GM12801 (cell line): ENCODE measurements around the gene PTGDR.

ENCODE experiments used
- TF ChIP-seq, protein P1 (sequence below): IDR thresholded peaks from one replicate; pipeline ENCODE4 v1.5.1; 2011; ENCODE audit warnings: control low read depth; ENCODE audit not compliant: insufficient read length; ENCODE audit errors: extremely low read depth

The PTGDR gene

DNA sequence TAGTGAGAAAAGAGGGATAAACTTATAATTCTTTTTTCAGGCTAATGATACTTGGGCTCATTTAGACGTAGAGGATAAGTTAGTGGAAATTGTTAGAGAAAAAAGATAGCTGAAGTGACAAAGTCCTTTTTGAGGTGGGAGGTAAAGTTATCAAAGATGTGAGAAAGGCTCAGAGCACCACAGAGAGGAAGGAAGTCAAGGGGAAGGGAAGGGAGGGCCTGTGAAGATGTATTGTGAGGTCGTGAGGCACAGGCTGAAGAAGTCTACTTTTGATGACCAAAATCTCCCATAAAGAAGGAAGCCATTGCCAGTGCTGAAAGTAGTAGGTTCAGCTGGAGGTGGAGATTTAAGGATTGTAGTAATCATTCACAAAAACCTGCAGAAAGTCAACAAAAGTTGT lies 19.4 kb upstream of the PTGDR start:
- TF ChIP-seq, protein P1, sequence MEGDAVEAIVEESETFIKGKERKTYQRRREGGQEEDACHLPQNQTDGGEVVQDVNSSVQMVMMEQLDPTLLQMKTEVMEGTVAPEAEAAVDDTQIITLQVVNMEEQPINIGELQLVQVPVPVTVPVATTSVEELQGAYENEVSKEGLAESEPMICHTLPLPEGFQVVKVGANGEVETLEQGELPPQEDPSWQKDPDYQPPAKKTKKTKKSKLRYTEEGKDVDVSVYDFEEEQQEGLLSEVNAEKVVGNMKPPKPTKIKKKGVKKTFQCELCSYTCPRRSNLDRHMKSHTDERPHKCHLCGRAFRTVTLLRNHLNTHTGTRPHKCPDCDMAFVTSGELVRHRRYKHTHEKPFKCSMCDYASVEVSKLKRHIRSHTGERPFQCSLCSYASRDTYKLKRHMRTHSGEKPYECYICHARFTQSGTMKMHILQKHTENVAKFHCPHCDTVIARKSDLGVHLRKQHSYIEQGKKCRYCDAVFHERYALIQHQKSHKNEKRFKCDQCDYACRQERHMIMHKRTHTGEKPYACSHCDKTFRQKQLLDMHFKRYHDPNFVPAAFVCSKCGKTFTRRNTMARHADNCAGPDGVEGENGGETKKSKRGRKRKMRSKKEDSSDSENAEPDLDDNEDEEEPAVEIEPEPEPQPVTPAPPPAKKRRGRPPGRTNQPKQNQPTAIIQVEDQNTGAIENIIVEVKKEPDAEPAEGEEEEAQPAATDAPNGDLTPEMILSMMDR, result no peak

DNA sequence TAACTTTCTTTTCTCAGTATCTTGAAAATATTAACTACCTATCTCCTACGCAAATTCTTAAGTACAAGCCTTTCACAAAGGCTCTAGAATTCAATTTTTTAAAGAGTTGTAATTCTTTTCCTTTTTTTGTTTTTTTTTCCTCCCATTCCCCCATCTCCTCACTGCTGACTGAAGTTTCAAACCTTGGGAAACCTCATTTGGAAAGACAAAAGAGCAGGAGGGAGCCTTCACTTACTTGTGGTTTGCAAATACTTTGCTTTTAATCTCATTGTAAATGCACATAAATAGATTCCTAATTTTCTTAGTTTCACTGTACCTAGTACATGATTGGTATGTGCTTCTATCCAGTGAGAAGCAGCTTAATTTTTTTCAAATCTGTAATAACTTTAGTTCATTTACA lies 15.8 kb upstream of the PTGDR start:
- TF ChIP-seq, protein P1, result no peak

DNA sequence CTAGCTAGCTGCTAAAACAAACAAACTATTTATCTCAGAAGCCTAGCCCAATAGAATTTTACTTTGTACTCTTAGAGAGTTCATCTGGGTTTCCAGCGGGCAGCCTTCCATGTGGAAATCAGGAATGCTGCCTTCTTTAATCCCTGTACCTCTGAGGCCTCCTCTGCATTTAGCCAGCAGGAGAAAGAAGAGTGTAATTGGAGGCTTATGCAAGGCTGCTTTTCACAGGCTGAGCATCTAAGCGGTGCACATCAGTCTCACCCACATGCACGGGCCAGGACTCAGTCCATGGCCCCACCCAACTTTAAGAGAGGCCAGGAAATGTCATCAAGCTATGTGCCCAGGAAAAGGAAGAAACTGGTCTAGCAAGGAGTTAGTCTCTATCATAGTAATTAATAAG lies 14.0 kb upstream of the PTGDR start:
- TF ChIP-seq, protein P1, result no peak

DNA sequence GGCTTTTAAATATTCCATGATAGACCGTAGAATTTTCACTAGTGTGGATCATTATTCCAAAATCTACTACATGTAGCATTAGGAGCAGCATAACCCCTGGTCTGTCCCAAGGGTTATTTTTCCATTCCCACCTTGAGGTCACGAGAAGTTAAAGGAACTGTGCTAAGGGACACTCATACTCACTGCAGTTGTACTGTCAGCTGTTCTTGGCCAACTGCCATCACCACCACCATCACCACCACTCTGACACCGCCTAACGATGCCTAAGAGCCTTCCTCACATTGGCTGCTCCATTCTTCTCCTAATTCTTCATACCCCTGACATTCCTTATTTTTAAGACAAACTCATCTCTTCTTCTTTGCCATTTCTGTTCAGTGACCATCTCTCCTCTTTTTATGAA lies 13.4 kb upstream of the PTGDR start:
- TF ChIP-seq, protein P1, result no peak

DNA sequence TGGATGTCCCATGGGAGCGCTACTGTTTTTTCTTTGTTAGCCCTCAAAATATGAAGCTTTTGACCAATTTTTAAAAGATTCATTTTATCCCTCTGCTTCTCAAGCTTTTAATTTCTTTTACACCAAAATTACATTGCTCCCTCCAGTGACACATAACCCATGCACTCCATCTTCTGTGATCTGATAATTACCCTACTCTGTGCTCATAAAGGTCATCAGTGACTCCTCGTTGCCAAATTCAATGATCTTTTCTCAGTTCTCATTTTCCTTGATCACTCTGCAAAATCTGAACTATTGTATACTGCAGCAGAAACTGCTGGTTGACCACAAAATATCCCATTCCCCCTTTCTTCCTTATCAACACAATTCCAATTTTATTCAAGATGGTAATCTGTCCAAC lies 8.7 kb upstream of the PTGDR start:
- TF ChIP-seq, protein P1, result no peak

DNA sequence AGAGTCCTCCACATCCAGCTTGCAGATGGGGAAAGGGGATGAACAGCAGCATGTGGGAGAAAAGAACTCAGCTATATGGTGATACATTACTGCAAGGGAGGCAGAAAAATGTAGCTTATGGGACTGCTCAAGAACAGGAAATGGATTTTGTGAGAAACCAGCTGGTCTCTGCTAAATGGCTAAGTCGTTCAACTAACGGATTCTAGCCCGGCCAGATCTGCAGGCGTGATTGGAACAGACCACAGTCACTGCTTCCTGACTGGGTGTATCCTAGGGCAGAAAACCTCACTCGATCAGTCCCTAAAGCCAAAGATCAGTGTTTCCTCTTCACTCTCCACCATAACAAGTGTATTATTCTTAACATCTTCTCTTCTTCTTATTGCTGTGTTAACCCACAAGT lies 8.1 kb upstream of the PTGDR start:
- TF ChIP-seq, protein P1, result no peak

DNA sequence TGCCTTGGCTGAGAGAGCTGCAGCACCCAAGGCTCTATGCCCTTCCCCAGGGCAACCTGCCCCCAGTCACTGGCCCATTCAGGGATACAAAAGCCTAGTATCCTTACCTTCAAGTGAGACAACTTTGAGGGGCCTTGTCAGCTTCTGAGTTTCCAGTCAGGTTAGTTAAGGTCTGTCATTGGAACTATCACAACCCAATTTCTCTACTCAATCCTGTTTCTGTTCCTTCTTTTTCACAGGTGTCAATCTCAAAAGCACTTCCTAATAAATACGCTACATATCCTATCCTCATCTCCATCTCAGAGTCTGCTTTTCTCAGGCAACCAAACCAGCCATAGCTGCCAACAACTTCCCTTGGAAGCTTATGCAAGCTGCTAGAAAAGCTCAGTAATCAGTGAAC lies 4.9 kb upstream of the PTGDR start:
- TF ChIP-seq, protein P1, result no peak

DNA sequence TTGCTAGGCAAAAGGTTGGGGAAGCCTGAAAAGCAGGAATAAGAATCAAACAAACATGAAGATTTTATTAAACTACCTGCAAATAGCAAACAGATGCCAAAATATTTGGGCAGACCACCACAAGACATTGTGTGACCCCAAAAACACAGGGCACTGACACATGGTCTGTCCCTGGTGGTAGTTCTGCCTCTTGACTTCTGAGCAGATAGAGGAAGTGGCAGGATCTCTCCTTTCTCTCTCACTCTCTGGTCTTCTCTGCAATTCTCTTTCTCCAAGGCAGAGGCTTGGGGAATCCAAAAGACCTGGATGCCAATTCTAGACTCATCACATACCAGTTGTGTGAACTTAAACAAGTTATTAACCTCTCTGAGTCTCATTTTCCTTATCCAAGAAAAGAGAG lies 4.3 kb upstream of the PTGDR start:
- TF ChIP-seq, protein P1, result no peak
